Spleen (tissue), 11 donors: ENCODE measurements around the gene RNF123. TPM values are rescaled to one million over a fixed set of nuclear protein-coding genes. Genes with fewer than 3 reads are reported as not detected.

Experiments used
- DNase-seq: peaks from one replicate; pipeline ENCODE4 v3.0.0-alpha.2; 2020
- H3K27ac ChIP-seq, 8 donors: fragments of 200-600 bp; sonication (generic) in 7 of 8; 1 replicate in 4 of 8; 2 replicates in 4 of 8; pipeline versions ENCODE4 v1.5.0 to v1.8.0; 2016 to 2021; ENCODE audit warnings: inconsistent platforms in 4 of 8, mild to moderate bottlenecking in 4 of 8, moderate library complexity in 1 of 8
- H3K27me3 ChIP-seq, 7 donors: fragments of 200-600 bp; sonication (generic) in 6 of 7; replicated peaks in 1 of 7; 1 replicate in 4 of 7; 2 replicates in 3 of 7; pipeline versions ENCODE4 v1.5.0 to v1.8.0; 2016 to 2021; ENCODE audit warnings: inconsistent platforms in 3 of 7, mild to moderate bottlenecking in 1 of 7
- H3K36me3 ChIP-seq, 6 donors: fragments of 200-600 bp; sonication (generic) in 5 of 6; 1 replicate in 4 of 6; 2 replicates in 2 of 6; pipeline versions ENCODE4 v1.5.0 to v1.8.0; 2016 to 2021; ENCODE audit warnings: inconsistent platforms in 2 of 6
- H3K4me1 ChIP-seq, 6 donors: fragments of 200-600 bp; sonication (generic) in 5 of 6; 1 replicate in 3 of 6; 2 replicates in 3 of 6; pipeline versions ENCODE4 v1.5.0 to v1.8.0; 2016 to 2021; ENCODE audit warnings: inconsistent platforms in 3 of 6
- H3K4me3 ChIP-seq, 8 donors: fragments of 200-600 bp; sonication (generic) in 7 of 8; 1 replicate in 4 of 8; 2 replicates in 4 of 8; pipeline versions ENCODE4 v1.5.0 to v1.8.0; 2016 to 2021; ENCODE audit warnings: inconsistent platforms in 4 of 8, mild to moderate bottlenecking in 4 of 8, moderate library complexity in 2 of 8
- H3K9me3 ChIP-seq, 8 donors: fragments of 200-600 bp; sonication (generic) in 7 of 8; 1 replicate in 4 of 8; 2 replicates in 4 of 8; pipeline versions ENCODE4 v1.5.0 to v1.8.0; 2016 to 2021; ENCODE audit warnings: inconsistent platforms in 4 of 8
- POLR2A ChIP-seq, 3 donors: fragments of 450-650 bp; IDR thresholded peaks; one replicate each; pipeline ENCODE4 v1.5.1; 2017; ENCODE audit warnings: antibody characterized with exemption in 3 of 3, mild to moderate bottlenecking in 1 of 3
- POLR2AphosphoS5 ChIP-seq, 3 donors: sonication (generic); formaldehyde crosslinking; IDR thresholded peaks; one replicate each; pipeline ENCODE4 v1.5.1; 2017; ENCODE audit warnings: antibody characterized with exemption in 3 of 3
- WGBS, 5 donors: extraction: QIAGEN DNeasy Blood & Tissue Kit in 3 of 5; methylation state at CpG; one replicate each; pipeline versions ENCODE4 v1.1.5 to v1.1.7; 2013 to 2018; 5-methylcytosine and 5-hydroxymethylcytosine counted together
- intact Hi-C: fragments of 100-400 bp; cut with DNase I; formaldehyde crosslinking; loops from one replicate; pipeline ENCODE4 v1.15.0; 2023; ENCODE audit warnings: low total_unique reads
- polyA plus RNA-seq, 3 donors: library from polyadenylated mRNA; stranded (reverse); fragments of 200-250 nt; gene quantifications; one replicate each; pipeline ENCODE4 v1.2.1, GENCODE V29; 2013
- total RNA-seq, 7 donors: library from RNA; depleted of rRNA in 3 of 7; stranded (reverse); fragments of >200 nt in 3 of 7; fragmentation: NEBNext Ultra II Directional in 4 of 7; extraction: Animal tissue kit (Norgen Biotek cat#: 25700) in 4 of 7; gene quantifications; one replicate each; pipeline versions ENCODE4 v1.1.0 to v1.2.1, GENCODE V29; 2016 to 2021
- TF ChIP-seq, protein P1 (sequence below), 11 experiments: fragments of 200-600 bp in 7 of 11; fragments of 450-650 bp in 4 of 11; sonication (generic) in 4 of 11; IDR thresholded peaks in 8 of 11; conservative IDR thresholded peaks in 3 of 11; 1 replicate in 7 of 11; 2 replicates in 4 of 11; pipeline versions ENCODE4 v1.4.0 to v1.8.0; 2016 to 2021; ENCODE audit warnings: antibody characterized with exemption in 11 of 11, inconsistent platforms in 4 of 11, mild to moderate bottlenecking in 1 of 11
- donor health status: healthy with polysubstance abuse.
- donor health status: DM: no; HTN: no; CAD: no; lungs with moderate emphysema.
- donor health status: DM: no; HTN: no; CAD: no.
- donor health status: Bipolar disorder and iron deficiency.
- donor health status: healthy.
- donor health status: DM: no; HTN: no; CAD: no.
- donor health status: DM: yes; HTN: yes; CAD: no.

Gene RNF123
- total and polyA plus RNA-seq, 10 donors, result 11.6 to 57.5 (median 37.9) TPM

DNA sequence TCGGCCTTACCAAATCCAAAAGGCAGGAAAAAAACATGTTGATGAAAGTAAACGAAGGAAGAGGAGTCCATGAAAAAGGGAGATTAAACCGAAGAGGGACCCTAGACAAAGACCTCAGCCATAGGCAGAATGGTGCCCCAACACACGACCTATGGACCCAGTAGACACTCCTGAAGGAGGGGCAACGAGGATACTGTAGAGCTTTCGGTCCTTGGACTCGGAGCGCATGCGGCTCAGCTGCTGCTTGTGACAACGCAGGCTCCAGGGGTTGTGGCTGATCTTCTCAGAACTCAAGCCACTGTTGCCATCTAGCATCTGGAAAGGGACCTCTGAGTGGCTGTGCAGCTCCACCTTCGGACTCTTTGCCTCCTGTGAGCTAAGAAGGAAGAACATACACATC is 43.2 kb downstream of the RNF123 start:
- DNase-seq, result no peak
- intact Hi-C loops, result no loop called here
- TF ChIP-seq POLR2A (IDR thresholded peaks at IDR 0.05), result no peak
- no peak for TF ChIP-seq POLR2AphosphoS5 (IDR thresholded peaks at IDR 0.05)
- TF ChIP-seq, protein P1, sequence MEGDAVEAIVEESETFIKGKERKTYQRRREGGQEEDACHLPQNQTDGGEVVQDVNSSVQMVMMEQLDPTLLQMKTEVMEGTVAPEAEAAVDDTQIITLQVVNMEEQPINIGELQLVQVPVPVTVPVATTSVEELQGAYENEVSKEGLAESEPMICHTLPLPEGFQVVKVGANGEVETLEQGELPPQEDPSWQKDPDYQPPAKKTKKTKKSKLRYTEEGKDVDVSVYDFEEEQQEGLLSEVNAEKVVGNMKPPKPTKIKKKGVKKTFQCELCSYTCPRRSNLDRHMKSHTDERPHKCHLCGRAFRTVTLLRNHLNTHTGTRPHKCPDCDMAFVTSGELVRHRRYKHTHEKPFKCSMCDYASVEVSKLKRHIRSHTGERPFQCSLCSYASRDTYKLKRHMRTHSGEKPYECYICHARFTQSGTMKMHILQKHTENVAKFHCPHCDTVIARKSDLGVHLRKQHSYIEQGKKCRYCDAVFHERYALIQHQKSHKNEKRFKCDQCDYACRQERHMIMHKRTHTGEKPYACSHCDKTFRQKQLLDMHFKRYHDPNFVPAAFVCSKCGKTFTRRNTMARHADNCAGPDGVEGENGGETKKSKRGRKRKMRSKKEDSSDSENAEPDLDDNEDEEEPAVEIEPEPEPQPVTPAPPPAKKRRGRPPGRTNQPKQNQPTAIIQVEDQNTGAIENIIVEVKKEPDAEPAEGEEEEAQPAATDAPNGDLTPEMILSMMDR (IDR thresholded peaks at IDR 0.05 in 8 of 11, conservative IDR thresholded peaks at IDR 0.05 in 3 of 11), result no peak
- H3K27ac ChIP-seq, result no peak overlapping the region
- peaks cover 0 to 12% (median 6%) of the 10 kb centered on the region in 6 donors for H3K4me1 ChIP-seq
- no peaks in the 10 kb centered on the region for H3K27me3 ChIP-seq
- H3K36me3 ChIP-seq, result peaks cover 4 to 100% (median 66%) of the 10 kb centered on the region in 6 donors
- no peaks in the 10 kb centered on the region for H3K9me3 ChIP-seq
- H3K4me3 ChIP-seq, result no peak overlapping the region
- WGBS, 5 donors, result 90 to 97% (median 95%) methylated on average over 10 to 11 of the region's 11 CpGs

DNA sequence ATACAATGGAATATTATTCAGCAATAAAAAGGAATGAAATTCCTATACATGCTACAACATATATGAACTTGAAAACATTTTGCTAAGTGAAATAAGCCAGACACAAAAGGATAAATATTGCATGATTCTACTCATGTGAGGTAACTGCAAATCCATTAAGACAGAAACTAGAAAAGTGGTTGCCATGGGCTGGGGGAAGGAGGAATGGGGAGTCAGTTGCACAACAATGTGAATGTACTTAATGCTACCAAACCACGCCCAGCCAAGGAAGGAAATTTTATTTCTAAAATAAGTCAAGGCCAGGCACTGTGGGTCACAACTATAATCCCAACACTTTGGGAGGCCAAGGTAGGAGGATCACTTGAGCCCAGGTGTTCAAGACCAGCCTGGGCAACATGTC is 44.2 kb downstream of the RNF123 start:
- no peaks in the 10 kb centered on the region for H3K9me3 ChIP-seq
- peaks cover 0 to 100% (median 68%) of the 10 kb centered on the region in 6 donors for H3K36me3 ChIP-seq
- H3K27me3 ChIP-seq, result no peaks in the 10 kb centered on the region
- TF ChIP-seq POLR2A (IDR thresholded peaks at IDR 0.05) (no peak), POLR2AphosphoS5 (IDR thresholded peaks at IDR 0.05) (no peak)
- TF ChIP-seq, protein P1 (IDR thresholded peaks at IDR 0.05 in 8 of 11, conservative IDR thresholded peaks at IDR 0.05 in 3 of 11), result no peak
- WGBS, 5 donors, result 32 to 71% (median 55%) methylated on average over 1 of the region's 1 CpG
- intact Hi-C loops, result no loop called here
- H3K27ac ChIP-seq, result no peak overlapping the region
- DNase-seq, result no peak
- peaks cover 0 to 12% (median 6%) of the 10 kb centered on the region in 6 donors for H3K4me1 ChIP-seq
- no peak overlapping the region for H3K4me3 ChIP-seq

DNA sequence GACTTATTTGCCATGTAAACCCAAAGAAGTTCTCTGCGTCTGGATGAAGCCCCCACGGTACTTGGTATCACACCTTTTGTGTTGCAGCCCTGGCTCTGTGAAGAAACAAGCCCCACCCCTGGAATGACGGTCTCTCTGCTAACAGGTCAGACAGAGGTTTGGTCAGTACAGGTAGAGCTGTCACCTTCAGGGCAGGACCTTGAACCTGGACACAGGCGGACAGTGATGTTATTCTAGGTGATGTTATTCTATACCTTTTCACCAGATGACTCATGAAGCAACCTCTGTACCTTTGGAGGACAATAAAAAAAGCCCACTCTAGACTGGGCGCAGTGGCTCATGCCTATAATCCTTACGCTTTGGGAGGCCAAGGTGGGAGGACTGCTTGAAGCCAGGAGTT is 45.4 kb downstream of the RNF123 start:
- Histone ChIP-seq H3K4me3 (no peak overlapping the region), H3K4me1 (peaks cover 0 to 12% (median 6%) of the 10 kb centered on the region in 6 donors), H3K9me3 (no peaks in the 10 kb centered on the region), H3K27me3 (no peaks in the 10 kb centered on the region), H3K36me3 (peaks cover 0 to 100% (median 70%) of the 10 kb centered on the region in 6 donors), H3K27ac (no peak overlapping the region)
- intact Hi-C loops, result no loop called here
- no peak for TF ChIP-seq POLR2A (IDR thresholded peaks at IDR 0.05)
- TF ChIP-seq POLR2AphosphoS5 (IDR thresholded peaks at IDR 0.05), result no peak
- TF ChIP-seq, protein P1 (IDR thresholded peaks at IDR 0.05 in 8 of 11, conservative IDR thresholded peaks at IDR 0.05 in 3 of 11), result no peak
- WGBS, 5 donors, result 94 to 99% (median 97%) methylated on average over 6 of the region's 6 CpGs
- no peak for DNase-seq

DNA sequence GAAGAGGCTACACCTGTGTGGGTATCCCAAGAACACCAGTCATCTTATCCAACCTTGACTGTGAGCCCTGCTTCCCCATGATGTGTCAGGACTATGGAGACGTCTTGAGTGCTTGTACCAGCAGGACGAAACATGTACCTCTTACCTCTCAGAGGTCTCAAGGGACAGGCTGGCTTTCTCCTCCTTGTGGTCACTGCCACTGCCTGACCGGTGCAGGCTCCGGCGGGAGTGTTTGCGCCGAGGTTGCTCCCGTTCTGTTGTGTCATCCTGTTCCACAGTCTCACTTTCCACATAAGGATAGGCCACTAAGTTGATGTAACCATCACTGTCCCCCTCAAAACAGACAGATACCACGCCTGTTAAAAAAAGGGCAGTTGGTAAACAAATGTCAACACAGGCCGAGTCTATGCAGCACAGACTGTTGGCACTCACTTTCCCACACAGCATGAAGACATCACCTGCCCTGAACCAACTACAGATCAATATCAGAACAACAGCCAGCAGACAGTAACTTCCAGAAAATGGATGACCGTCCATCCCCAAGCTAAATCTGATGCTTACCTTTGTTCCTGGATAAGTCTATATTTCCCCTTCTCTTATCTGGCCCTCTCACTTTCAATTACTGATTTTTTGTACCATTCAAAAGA is 48.8 kb downstream of the RNF123 start:
- WGBS, 5 donors, result 92 to 97% (median 94%) methylated on average over 11 of the region's 11 CpGs
- H3K36me3 ChIP-seq, result peaks cover 0 to 97% (median 52%) of the 10 kb centered on the region in 6 donors

More for the DNA sequence above, 48.8 kb downstream of the RNF123 start:
- Histone ChIP-seq H3K27ac (no peak overlapping the region), H3K4me3 (no peak overlapping the region), H3K27me3 (no peaks in the 10 kb centered on the region), H3K4me1 (peaks cover 0 to 15% (median 6%) of the 10 kb centered on the region in 6 donors), H3K9me3 (no peaks in the 10 kb centered on the region)
- TF ChIP-seq POLR2A (IDR thresholded peaks at IDR 0.05) (no peak), POLR2AphosphoS5 (IDR thresholded peaks at IDR 0.05) (peak in 1 of 3 donors; percentile 20)
- TF ChIP-seq, protein P1 (IDR thresholded peaks at IDR 0.05 in 8 of 11, conservative IDR thresholded peaks at IDR 0.05 in 3 of 11), result no peak
- no peak for DNase-seq
- intact Hi-C loops, result no loop called here
